Panc1 (cell line): ENCODE measurements around the gene FAM228A. TPM values are rescaled to one million over a fixed set of nuclear protein-coding genes. Genes with fewer than 3 reads are reported as not detected.

Experiments
- ATAC-seq: fragments of 200-7000 bp; cut with Tn5 transposase; 2 replicates; pipeline ENCODE4 v1.9.1; 2020; ENCODE audit warnings: mild to moderate bottlenecking, moderate library complexity
- BruUV-seq: library from RNA; stranded (reverse); fragments of 400-500 nt; replicated peaks from 2 replicates; lab custom pipeline; 2021; lab: Mats Ljungman, UMichigan
- CTCF ChIA-PET: fragments of 300-600 bp; sonication (Branson Sonifier 250); formaldehyde crosslinking; loops from one replicate; lab custom pipeline; 2022; ENCODE audit warnings: antibody characterized with exemption; lab: Charles Lee
- POLR2A ChIA-PET: fragments of 300-600 bp; sonication (Branson Sonifier 250); formaldehyde crosslinking; loops from one replicate; lab custom pipeline; 2022; ENCODE audit warnings: antibody characterized with exemption; lab: Charles Lee
- DNase-seq: peaks from one replicate; pipeline ENCODE4 v3.0.0-alpha.2; 2010; ENCODE audit warnings: low read depth, low spot score
- H3K27ac ChIP-seq: 2 replicates; pipeline ENCODE4 v1.5.1; 2011; ENCODE audit warnings: mild to moderate bottlenecking, low read length, inconsistent platforms
- H3K27me3 ChIP-seq: fragments of 200-500 bp; sonication (Bioruptor generic); 2 replicates; pipeline ENCODE4 v1.6.0; 2014; ENCODE audit warnings: low read length, inconsistent platforms; ENCODE audit not compliant: control insufficient read depth, insufficient read depth
- H3K36me3 ChIP-seq: fragments of 200-500 bp; sonication (Bioruptor generic); 2 replicates; pipeline ENCODE4 v1.5.1; 2014; ENCODE audit warnings: inconsistent platforms, mild to moderate bottlenecking, low read length, moderate library complexity; ENCODE audit not compliant: control insufficient read depth, insufficient read depth
- H3K4me1 ChIP-seq: 2 replicates; pipeline ENCODE4 v1.5.1; 2011; ENCODE audit warnings: inconsistent platforms, mild to moderate bottlenecking, low read length, moderate library complexity; ENCODE audit not compliant: control insufficient read depth, insufficient read depth
- H3K4me3 ChIP-seq, 2 experiments: 2 replicates each; pipeline ENCODE4 v1.5.1; 2011 to 2012; ENCODE audit warnings: low read depth in 2 of 2, low read length in 2 of 2, mild to moderate bottlenecking in 2 of 2, inconsistent platforms in 1 of 2, moderate library complexity in 1 of 2
- H3K9me3 ChIP-seq: fragments of 200-500 bp; sonication (Bioruptor generic); 2 replicates; pipeline ENCODE4 v1.5.1; 2014; ENCODE audit warnings: low read depth, mild to moderate bottlenecking, inconsistent platforms, low read length, moderate library complexity; ENCODE audit not compliant: control insufficient read depth, insufficient read depth
- CTCF ChIP-seq: fragments of 450-650 bp; IDR thresholded peaks from 2 replicates; pipeline ENCODE4 v1.5.1; 2017; ENCODE audit warnings: mild to moderate bottlenecking
- POLR2AphosphoS5 ChIP-seq: IDR thresholded peaks from 2 replicates; pipeline ENCODE4 v1.6.1; 2012; ENCODE audit warnings: mild to moderate bottlenecking, low read depth, low read length, moderate library complexity
- REST ChIP-seq, 2 experiments: IDR thresholded peaks; 2 replicates each; pipeline ENCODE4 v1.6.1; 2011 to 2012; ENCODE audit warnings: low read depth in 2 of 2, control low read depth in 1 of 2, low read length in 1 of 2, mild to moderate bottlenecking in 1 of 2, moderate library complexity in 1 of 2; ENCODE audit not compliant: insufficient read depth in 1 of 2
- SIN3A ChIP-seq: IDR thresholded peaks from 2 replicates; pipeline ENCODE4 v1.6.1; 2012; ENCODE audit warnings: low read depth, mild to moderate bottlenecking, low read length, moderate library complexity, borderline replicate concordance; ENCODE audit not compliant: insufficient read depth
- TCF7L2 ChIP-seq: IDR thresholded peaks from 2 replicates; pipeline ENCODE4 v1.6.1; 2011; ENCODE audit warnings: mild to moderate bottlenecking, low read depth, low read length, inconsistent platforms
- in situ Hi-C: cut with HindIII; loops from 2 replicates; pipeline ENCODE4 v1.10.0; 2016; ENCODE audit warnings: low sequenced_read_pairs, low pct_unique_long_range_greater_than_20kb
- intact Hi-C: fragments of 100-400 bp; cut with micrococcal nuclease; formaldehyde crosslinking; loops from one replicate; pipeline ENCODE4 v1.10.0; 2022; ENCODE audit not compliant: unreplicated experiment
- total RNA-seq: library from RNA; stranded (reverse); gene quantifications from one replicate; pipeline ENCODE4 v1.2.1, GENCODE V29; 2021; ENCODE audit not compliant: unreplicated experiment

The FAM228A gene
- total RNA-seq, 1 experiment from 2014 or later, result not detected

GRCh38 chr2:24179683-24180082, 4.8 kb downstream of the FAM228A start:
- DNase-seq (no peak), ATAC-seq (no peak)
- intact Hi-C loops (no loop called here), in situ Hi-C loops (no loop called here)
- no peaks in the 10 kb centered on the region for H3K36me3 ChIP-seq
- no peaks in the 10 kb centered on the region for H3K4me1 ChIP-seq
- CTCF ChIA-PET, result no interaction called here
- H3K27ac ChIP-seq, result no peak overlapping the region
- TF ChIP-seq CTCF (no peak), REST (IDR thresholded peaks at IDR 0.05; ENCODE audit: insufficient read depth in 1 of 2, low read depth in 2 of 2, low read length in 1 of 2) (no peak), TCF7L2 (no peak), POLR2AphosphoS5 (no peak), SIN3A (no peak)
- H3K9me3 ChIP-seq, result no peaks in the 10 kb centered on the region
- H3K4me3 ChIP-seq, result no peak overlapping the region
- POLR2A ChIA-PET, result no interaction called here
- H3K27me3 ChIP-seq, result no peaks in the 10 kb centered on the region
- no TSS peak for BruUV-seq

GRCh38 chr2:24181849-24182248, 7.0 kb downstream of the FAM228A start:
- ChIA-PET CTCF (no interaction called here), POLR2A (no interaction called here)
- Histone ChIP-seq H3K27me3 (no peaks in the 10 kb centered on the region), H3K4me1 (no peaks in the 10 kb centered on the region), H3K27ac (no peak overlapping the region), H3K36me3 (no peaks in the 10 kb centered on the region), H3K4me3 (no peak overlapping the region), H3K9me3 (no peaks in the 10 kb centered on the region)
- BruUV-seq, result no TSS peak
- in situ Hi-C loops (no loop called here), intact Hi-C loops (no loop called here)
- no peak for ATAC-seq
- no peak for TF ChIP-seq CTCF
- TF ChIP-seq SIN3A, result no peak
- TF ChIP-seq TCF7L2, result no peak
- no peak for TF ChIP-seq POLR2AphosphoS5
- TF ChIP-seq REST (IDR thresholded peaks at IDR 0.05; ENCODE audit: insufficient read depth in 1 of 2, low read depth in 2 of 2, low read length in 1 of 2), result no peak
- no peak for DNase-seq
